ENCODE results near the gene CRYBA1.
"Not testable (repeated sequence)": the region's sequence is repeated elsewhere in the genome, so short reads cannot be mapped to it uniquely, and the experiment has no call there.

- TF ChIP-seq CTCF (IDR thresholded peaks at IDR 0.05; ENCODE audit: insufficient read depth, low read depth, low read length); EZH2 (IDR thresholded peaks at IDR 0.05; ENCODE audit: insufficient read depth, low read length): not testable (repeated sequence)
Measured at GRCh38 chr17:29234972-29235371, 11.7 kb upstream of the CRYBA1 start.

Data from astrocyte (in vitro differentiated cells and primary cell).